KOPT-K1 (cell line): ENCODE results near the gene PATL2.
"Not testable (repeated sequence)": the region's sequence is repeated elsewhere in the genome, so short reads cannot be mapped to it uniquely, and the experiment has no call there.

ENCODE experiments used
- H3K27ac ChIP-seq: fragments of 200-600 bp; sonication (generic); 2 replicates; pipeline ENCODE4 v1.5.1; 2016; ENCODE audit warnings: antibody characterized with exemption, mild to moderate bottlenecking, low read depth, low read length; ENCODE audit not compliant: poor library complexity, severe bottlenecking
- H3K36me3 ChIP-seq: fragments of 200-600 bp; sonication (generic); 2 replicates; pipeline ENCODE4 v1.5.1; 2017; ENCODE audit warnings: antibody characterized with exemption, mild to moderate bottlenecking, low read length, moderate library complexity; ENCODE audit not compliant: insufficient read depth
- H3K9me3 ChIP-seq: fragments of 200-600 bp; sonication (generic); 2 replicates; pipeline ENCODE4 v1.5.1; 2017; ENCODE audit warnings: antibody characterized with exemption, low read length, mild to moderate bottlenecking; ENCODE audit not compliant: insufficient read depth, poor library complexity, severe bottlenecking

PATL2 gene

GRCh38 chr15:44726568-44727484 lies 15.7 kb upstream of the PATL2 start:
- Histone ChIP-seq H3K27ac (peak overlapping the region; percentile 96), H3K36me3 (peaks cover 6% of the 10 kb centered on the region; the same call in 1 of the 2 replicates), H3K9me3 (no peaks in the 10 kb centered on the region)

GRCh38 chr15:44726136-44726535 lies 15.0 kb upstream of the PATL2 start:
- Histone ChIP-seq H3K9me3 (no peaks in the 10 kb centered on the region), H3K36me3 (no peaks in the 10 kb centered on the region), H3K27ac (peak overlapping the region; percentile 96)

- Histone ChIP-seq H3K9me3 (no peaks in the 10 kb centered on the region), H3K27ac (no peak overlapping the region)
Measured at GRCh38 chr15:44722011-44722410, 10.9 kb upstream of the PATL2 start.

DNA sequence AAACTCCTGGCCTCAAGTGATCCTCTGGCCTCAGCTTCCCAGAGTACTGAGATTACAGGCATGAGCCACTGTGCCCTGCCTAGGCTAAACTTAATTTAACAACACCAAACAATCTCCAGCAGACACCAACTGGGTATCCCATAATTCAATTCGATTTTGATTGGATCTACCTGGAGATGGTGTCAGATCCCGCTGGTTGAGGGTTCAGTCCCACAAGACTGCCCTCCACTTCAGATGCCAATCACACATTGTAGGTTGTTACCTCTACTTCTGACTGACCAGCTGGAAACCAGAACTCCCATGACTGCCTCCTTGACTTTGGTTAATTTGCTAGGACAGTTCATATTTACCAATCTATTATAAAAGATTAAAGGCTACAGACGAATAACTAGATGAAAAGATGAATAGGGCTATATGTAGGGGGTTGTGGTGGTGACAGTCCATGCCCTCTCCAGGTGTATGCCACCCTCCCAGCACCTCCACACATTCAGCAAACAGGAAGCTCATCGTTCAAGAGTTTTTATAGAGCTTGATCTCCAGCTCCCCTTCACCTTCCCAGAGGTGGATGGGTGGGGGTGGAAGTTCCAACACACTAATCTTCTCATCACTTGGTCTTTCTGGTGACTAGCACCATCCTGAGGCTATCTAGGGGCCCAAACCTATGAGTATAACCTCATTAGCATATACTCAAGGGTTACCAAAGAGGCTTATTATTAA lies 9.5 kb upstream of the PATL2 start:
- H3K36me3 ChIP-seq, result peaks cover 38% of the 10 kb centered on the region
- peak overlapping the region; percentile 58 for H3K27ac ChIP-seq
- no peaks in the 10 kb centered on the region for H3K9me3 ChIP-seq

More at GRCh38 chr15:44722011-44722410, 10.9 kb upstream of the PATL2 start:
- peaks cover 24% of the 10 kb centered on the region for H3K36me3 ChIP-seq

DNA sequence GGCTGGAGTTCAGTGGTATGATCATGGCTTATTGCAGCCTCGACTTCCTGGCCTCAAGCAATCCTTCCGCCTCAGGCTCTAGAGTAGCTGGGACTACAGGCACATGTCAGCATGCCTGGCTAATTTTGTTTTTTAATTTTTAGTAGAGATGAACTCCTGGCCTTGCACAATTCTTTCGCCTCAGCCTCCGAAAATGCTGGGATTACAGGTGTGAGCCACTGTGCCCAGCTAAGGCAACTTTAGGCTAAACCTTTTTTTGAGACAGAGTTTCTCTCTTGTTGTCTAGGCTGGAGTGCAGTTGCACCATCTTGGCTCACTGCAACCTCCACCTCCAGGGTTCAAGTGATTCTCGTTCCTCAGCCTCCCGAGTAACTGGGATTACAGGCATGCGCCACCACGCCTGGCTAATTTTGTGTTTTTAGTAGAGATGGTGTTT lies 8.9 kb upstream of the PATL2 start:
- Histone ChIP-seq H3K36me3 (peaks cover 44% of the 10 kb centered on the region), H3K27ac (peak overlapping the region; percentile 58)
- not testable (repeated sequence) for H3K9me3 ChIP-seq

GRCh38 chr15:44719293-44719999 lies 8.3 kb upstream of the PATL2 start:
- Histone ChIP-seq H3K9me3 (no peaks in the 10 kb centered on the region), H3K36me3 (peaks cover 49% of the 10 kb centered on the region), H3K27ac (peak overlapping the region; percentile 58)

DNA sequence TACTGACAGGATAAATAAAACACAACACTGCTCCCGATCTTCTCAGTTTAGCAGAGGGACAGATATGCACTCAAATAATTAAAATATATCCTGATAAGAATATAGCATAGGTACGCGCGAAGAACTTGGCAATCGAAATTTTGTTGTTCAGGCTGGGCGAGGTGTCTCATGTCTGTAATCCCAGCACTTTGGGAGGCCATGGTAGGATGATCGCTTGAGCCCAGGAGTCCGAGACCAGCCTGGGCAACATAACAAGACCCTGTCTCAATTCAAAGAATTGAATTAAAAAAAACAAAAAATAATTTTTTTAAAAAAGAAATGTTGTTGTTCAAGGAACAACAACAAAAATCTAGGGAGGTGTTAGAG lies 7.8 kb upstream of the PATL2 start:
- Histone ChIP-seq H3K9me3 (no peaks in the 10 kb centered on the region), H3K36me3 (peaks cover 55% of the 10 kb centered on the region), H3K27ac (peak overlapping the region; percentile 58)

- no peak overlapping the region for H3K27ac ChIP-seq
- H3K9me3 ChIP-seq, result no peaks in the 10 kb centered on the region
- H3K36me3 ChIP-seq, result peaks cover 60% of the 10 kb centered on the region
Measured at GRCh38 chr15:44718180-44718926, 7.2 kb upstream of the PATL2 start.

GRCh38 chr15:44716983-44717602 lies 6.0 kb upstream of the PATL2 start:
- Histone ChIP-seq H3K36me3 (peaks cover 61% of the 10 kb centered on the region), H3K9me3 (no peaks in the 10 kb centered on the region), H3K27ac (no peak overlapping the region)

DNA sequence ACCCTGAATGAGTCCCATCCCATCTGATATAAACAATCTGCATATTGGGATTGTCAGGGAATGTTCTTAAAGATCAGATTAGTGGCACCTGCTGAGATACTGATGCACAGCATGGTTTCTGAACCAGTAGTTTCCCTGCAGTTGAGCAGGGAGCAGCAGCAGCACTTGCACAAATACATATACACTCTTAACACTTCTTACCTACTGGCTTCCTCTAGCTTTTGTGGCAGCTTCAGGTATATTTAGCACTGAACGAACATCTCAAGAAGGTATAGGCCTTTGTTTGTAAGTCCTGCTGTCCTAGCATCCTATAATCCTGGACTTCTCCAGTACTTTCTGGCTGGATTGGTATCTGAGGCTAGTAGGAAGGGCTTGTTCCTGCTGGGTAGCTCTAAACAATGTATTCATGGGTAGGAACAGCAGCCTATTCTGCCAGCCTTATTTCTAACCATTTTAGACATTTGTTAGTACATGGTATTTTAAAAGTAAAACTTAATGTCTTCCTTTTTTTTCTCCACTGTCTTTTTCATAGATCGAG lies 4.7 kb upstream of the PATL2 start:
- H3K27ac ChIP-seq, result no peak overlapping the region
- no peaks in the 10 kb centered on the region for H3K9me3 ChIP-seq
- H3K36me3 ChIP-seq, result peaks cover 61% of the 10 kb centered on the region

GRCh38 chr15:44715142-44715796 lies 4.1 kb upstream of the PATL2 start:
- H3K9me3 ChIP-seq, result no peaks in the 10 kb centered on the region
- no peak overlapping the region for H3K27ac ChIP-seq
- H3K36me3 ChIP-seq, result peaks cover 61% of the 10 kb centered on the region

- H3K27ac ChIP-seq, result peak overlapping the region; percentile 98
- H3K36me3 ChIP-seq, result peaks cover 50% of the 10 kb centered on the region
- H3K9me3 ChIP-seq, result no peaks in the 10 kb centered on the region
Measured at GRCh38 chr15:44713006-44713966, 2.2 kb upstream of the PATL2 start.
